Epithelial cell of proximal tubule (primary cell): ENCODE data around the gene RPS6KA2. TPM values are rescaled to one million over a fixed set of nuclear protein-coding genes. Genes with fewer than 3 reads are reported as not detected.

Experiments
- DNase-seq: peaks from one replicate; pipeline ENCODE4 v3.0.0-alpha.2; 2011; ENCODE audit warnings: low read depth
- H3K4me3 ChIP-seq: 2 replicates; pipeline ENCODE4 v1.5.1; 2011; ENCODE audit warnings: low read depth, mild to moderate bottlenecking, low read length
- total RNA-seq: library from RNA; depleted of rRNA; stranded (reverse); fragments of >200 nt; gene quantifications from 2 replicates; pipeline ENCODE4 v1.2.3, GENCODE V29; 2015
- TF ChIP-seq, protein P1 (sequence below): conservative IDR thresholded peaks from 2 replicates; pipeline ENCODE4 v1.5.1; 2012; ENCODE audit warnings: low read depth, mild to moderate bottlenecking, low read length

RPS6KA2 gene
- total RNA-seq, 1 donor from 2014 or later = 20.8 TPM

DNA sequence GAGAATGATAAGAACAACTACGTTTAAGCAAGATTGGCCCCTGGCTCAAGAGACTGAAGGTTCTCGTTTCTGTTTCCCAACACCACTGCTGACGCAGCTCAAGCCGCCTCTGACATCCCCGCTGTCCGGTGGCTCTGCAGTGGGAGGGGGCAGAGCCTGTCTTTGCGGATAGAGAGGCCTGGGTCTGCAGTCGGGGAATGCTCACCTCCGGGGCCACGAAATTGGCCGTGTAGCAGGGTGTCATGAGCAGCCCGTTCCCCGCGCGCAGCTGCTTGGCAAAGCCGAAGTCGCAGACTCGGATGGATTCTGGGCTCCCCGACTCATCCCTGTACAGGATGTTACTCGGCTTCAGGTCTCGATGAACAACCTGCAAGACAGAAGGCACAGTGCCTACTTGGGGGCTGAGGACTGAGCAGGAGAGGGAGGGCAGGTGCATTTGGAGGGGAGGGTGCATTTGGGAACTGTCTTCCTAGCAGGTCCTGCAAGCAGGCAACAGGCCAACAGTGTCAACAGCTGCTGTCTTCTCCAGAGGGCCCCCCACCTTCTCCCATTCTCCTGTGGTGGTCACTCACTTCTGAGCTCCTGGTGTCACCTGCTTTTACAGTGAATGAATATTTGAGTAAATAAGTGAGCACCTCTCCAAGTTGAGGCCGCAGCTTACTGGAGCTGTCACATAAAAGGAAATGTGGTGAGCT lies 203.9 kb downstream of the RPS6KA2 start:
- DNase-seq = no peak
- no peak overlapping the region for H3K4me3 ChIP-seq
- TF ChIP-seq, protein P1, sequence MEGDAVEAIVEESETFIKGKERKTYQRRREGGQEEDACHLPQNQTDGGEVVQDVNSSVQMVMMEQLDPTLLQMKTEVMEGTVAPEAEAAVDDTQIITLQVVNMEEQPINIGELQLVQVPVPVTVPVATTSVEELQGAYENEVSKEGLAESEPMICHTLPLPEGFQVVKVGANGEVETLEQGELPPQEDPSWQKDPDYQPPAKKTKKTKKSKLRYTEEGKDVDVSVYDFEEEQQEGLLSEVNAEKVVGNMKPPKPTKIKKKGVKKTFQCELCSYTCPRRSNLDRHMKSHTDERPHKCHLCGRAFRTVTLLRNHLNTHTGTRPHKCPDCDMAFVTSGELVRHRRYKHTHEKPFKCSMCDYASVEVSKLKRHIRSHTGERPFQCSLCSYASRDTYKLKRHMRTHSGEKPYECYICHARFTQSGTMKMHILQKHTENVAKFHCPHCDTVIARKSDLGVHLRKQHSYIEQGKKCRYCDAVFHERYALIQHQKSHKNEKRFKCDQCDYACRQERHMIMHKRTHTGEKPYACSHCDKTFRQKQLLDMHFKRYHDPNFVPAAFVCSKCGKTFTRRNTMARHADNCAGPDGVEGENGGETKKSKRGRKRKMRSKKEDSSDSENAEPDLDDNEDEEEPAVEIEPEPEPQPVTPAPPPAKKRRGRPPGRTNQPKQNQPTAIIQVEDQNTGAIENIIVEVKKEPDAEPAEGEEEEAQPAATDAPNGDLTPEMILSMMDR = no peak

DNA sequence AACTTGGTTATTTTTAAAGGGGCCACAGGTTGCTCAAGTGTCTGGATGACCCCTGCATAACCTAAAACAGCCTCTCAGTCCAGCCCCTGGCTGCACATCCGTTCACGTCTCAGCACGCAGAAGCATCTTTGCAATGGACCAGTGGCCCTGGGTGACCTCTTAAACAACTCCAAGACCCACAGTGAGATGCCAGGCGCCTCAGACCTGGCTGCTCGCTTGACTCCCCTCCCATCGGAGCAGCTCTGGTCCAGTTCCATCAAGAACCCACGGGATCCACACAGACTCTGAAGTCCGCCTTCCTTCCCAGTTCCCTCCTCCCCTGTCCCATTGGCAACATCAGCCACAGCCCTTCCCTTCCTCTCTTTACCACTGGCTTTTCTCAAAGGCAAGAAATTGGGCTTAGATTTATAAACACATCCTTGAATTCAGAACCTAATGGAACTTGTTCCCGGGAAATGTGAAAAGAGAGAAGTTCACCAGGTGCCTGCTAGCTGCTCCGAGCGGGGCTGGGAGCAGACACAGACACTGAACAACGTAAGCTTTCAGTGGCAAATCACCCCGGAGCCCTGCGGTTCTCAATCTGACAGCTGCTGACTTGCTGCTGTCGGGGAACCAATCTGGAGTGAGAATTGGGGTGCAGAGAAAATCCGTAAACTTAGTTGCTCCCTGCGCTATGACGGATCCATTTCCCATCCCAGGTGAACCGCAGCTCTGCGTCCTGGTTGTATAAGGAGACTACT lies 204.7 kb downstream of the RPS6KA2 start:
- no peak for DNase-seq
- H3K4me3 ChIP-seq = no peak overlapping the region
- TF ChIP-seq, protein P1 = no peak

- TF ChIP-seq, protein P1 = peak; percentile 18
- no peak for DNase-seq
- no peak overlapping the region for H3K4me3 ChIP-seq
These were observed 206.7 kb downstream of the RPS6KA2 start for GRCh38 chr6:166420351-166420750.

DNA sequence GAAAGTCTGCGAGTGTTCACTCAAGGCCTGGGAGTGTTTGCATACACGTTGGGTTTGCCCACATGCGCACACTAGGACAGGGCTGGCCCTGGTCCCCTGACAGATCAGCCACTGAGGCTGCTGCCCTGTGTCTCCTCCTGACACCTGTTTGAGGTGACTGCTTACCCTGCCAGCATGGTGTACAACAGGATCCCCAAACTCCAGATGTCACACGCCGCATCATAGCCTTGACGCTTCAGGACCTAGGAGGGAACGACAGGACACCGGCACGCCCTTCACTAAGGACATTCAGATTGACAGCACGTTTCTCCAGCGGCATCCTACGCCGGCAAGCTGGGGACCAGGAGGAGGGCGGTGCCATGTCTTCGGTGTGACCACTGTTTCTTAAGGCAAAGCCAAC lies 207.3 kb downstream of the RPS6KA2 start:
- TF ChIP-seq, protein P1 = no peak
- H3K4me3 ChIP-seq = no peak overlapping the region
- no peak for DNase-seq

GRCh38 chr6:166419286-166419685 lies 207.8 kb downstream of the RPS6KA2 start:
- TF ChIP-seq, protein P1 = no peak
- H3K4me3 ChIP-seq = no peak overlapping the region
- no peak for DNase-seq

GRCh38 chr6:166418691-166419143 lies 208.3 kb downstream of the RPS6KA2 start:
- H3K4me3 ChIP-seq = no peak overlapping the region
- no peak for DNase-seq
- TF ChIP-seq, protein P1 = no peak

DNA sequence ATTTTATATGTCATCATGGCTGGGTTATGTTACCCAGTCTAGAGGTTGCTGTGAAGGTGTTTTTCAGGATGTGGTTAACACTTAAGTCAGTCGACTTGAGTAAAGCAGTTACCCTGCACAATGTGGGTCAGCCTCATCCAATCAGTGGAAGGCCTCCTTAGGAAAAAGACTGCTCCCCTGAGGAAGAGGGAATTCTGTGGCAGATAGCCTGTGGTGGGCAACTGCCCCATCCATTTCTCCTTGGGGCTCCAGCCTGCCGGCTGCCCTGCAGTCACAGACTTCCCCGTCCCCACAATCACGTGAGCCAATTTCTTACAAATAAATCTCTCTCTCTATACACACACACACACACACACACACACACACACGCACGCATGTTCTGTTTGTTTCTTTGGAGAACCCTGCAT lies 209.8 kb downstream of the RPS6KA2 start:
- no peak for DNase-seq
- TF ChIP-seq, protein P1 = no peak
- no peak overlapping the region for H3K4me3 ChIP-seq
